Ecto neural progenitor cell (in vitro differentiated cells): Measurements from ENCODE around the gene CDKL4.
"Not testable (repeated sequence)": the region's sequence is repeated elsewhere in the genome, so short reads cannot be mapped to it uniquely, and the experiment has no call there.

Source experiments
- DNase-seq: peaks from one replicate; pipeline ENCODE4 v3.0.0-alpha.2; 2018; ENCODE audit warnings: low spot score

Gene CDKL4

DNA sequence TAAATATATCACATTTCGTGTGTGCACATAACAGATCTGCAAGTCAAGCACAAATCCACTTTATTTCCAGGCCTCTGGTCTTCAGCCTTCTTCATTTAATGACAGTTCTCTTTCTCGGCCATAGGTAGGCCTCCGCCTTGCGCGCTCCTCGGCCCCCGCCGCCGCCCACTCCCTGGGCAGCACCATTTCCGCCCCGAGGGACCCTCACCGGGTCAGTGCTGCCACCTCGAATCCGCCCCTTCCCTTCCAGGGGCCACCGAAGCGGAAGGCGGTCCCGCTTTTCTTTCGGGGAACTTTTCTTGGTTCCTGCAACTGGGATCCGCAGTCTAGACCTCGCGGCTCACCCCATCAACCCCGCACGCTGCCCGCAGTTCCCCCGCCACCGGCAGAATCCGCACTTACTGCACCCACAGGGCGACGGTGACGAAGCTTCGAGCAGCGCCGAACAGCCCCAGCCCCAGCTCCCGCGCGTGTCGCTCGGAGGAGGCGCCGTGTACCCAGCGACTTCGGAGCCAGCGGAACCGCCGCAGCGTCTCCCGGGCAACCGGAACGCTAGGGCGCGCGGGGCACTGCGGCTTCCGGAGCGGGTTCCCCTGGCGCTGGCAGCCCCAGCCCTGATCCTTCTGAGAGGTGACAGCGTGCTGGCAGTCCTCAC, at the start of gene CDKL4:
TSS of gene CDKL4 (minus strand) at position 502 of the 655 bp plus-strand sequence.
- no peak for DNase-seq

DNA sequence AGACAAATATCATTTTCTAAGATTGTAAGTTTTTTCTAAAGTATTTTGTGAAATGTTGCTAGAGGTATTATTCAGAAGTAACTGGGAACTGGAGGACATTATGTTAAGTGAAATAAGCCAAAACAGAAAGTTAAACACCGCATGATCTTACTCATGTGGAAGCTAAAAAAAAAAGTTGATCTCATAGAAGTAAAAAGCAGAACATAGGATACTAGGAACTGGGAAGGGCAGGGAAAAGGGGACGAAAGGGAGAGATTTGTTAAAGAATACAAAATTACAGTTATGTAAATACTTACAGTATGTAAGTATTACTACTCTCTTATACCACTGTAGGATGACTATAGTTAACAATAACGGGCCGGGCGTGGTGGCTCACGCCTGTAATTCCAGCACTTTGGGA, 46.7 kb upstream of the CDKL4 start:
- no peak for DNase-seq

DNA sequence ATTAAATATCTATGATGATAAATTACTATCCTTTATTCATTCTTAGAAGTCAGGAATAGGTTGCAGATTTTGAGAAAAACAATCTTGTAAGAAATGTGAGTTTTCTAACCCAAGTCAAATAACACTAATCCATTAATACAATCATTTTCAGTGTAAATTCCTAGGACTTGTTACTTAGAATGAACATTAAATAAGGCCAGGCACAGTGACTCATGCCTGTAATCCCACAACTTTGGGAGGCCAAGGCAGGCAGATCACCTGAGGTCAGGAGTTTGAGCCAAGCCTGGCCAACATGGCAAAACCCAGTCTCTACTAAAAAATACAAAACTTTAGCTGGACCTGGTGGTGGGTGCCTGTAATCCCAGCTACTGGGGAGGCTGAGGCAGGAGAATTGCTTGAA, 45.8 kb upstream of the CDKL4 start:
- no peak for DNase-seq

GRCh38 chr2:39283561-39283960, 39.8 kb upstream of the CDKL4 start:
- DNase-seq, result no peak

DNA sequence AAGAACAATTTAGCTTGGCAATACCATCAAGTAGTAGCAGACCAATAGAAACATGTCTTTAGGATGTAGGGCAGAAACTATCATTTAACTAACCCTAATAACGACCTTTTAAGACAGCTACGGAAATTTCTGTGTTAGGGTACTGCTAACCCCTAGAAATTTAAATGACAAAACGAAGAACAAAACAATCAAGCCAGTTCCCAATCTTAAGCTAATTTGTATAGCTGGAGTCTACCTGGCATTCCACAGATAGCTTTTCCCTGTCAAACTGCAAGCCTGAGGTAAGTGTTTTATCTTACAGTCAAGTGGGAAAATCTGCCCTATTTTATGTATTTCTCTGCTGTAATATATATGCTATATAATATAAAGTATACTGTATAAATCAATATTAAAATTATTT, 37.6 kb upstream of the CDKL4 start:
- no peak for DNase-seq

- no peak for DNase-seq
Measured at GRCh38 chr2:39275016-39275415, 31.2 kb upstream of the CDKL4 start.

DNA sequence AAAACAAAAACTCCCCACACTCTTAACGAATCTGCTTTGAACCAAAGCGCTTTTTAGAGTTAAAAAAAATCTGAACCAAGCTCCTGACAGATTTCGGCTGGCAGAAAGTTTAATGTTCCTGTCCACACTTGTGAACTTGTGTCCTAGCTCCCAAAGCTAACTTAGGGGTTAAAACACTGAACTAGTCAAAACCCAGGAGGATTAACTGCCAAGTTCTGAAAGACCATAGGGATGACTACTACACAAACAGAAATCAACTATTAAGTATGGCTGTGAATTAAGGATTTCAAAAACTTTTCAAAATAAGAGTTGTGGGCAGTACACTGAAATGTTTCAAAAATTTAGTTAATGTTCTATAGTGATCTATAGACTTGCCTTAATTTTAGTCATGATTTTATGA, 26.2 kb upstream of the CDKL4 start:
- DNase-seq, result no peak

- no peak for DNase-seq
Measured at GRCh38 chr2:39266916-39267434, 23.2 kb upstream of the CDKL4 start.

- DNase-seq, result no peak
Measured at GRCh38 chr2:39266139-39266805, 22.5 kb upstream of the CDKL4 start.

DNA sequence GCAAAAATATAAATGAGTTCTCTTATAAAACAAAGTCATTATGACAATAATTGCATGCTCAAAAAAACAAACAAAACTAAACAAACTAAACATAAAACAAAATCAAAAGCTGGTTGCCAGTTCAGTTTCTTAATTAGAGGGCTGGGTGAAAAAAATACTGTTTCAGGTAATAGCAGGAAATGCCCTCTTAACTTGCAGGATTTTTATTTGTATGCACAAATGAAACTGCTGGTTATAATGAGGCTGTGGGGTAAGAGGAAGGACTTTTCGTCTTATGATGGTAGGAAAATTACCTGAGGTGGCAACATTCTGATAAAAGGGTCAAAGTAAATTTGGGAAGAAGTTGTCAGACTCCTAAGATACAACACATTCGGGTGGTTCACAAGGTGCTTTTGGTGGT, 21.5 kb upstream of the CDKL4 start:
- DNase-seq, result no peak

- no peak for DNase-seq
Measured at GRCh38 chr2:39264733-39265132, 21.0 kb upstream of the CDKL4 start.

GRCh38 chr2:39260087-39260486, 16.3 kb upstream of the CDKL4 start:
- DNase-seq, result no peak

DNA sequence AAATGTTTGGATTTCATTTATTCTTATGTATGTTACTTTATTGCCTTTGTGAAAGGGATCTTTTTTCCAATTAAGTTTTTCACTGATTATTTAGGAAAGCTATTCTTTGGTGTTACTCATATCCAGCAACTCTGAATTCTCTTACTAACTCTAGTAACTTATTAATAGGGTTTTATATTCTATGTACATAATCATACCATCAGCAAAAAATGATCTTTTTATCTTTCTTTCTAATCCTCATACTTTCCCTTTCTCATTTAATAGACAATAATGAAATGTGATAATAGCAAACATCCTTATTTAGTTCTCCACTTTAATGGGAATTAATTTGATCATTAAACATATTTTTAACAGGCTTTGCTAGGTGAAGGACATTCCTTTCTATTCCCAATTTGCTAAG, 12.3 kb upstream of the CDKL4 start:
- DNase-seq, result no peak

DNA sequence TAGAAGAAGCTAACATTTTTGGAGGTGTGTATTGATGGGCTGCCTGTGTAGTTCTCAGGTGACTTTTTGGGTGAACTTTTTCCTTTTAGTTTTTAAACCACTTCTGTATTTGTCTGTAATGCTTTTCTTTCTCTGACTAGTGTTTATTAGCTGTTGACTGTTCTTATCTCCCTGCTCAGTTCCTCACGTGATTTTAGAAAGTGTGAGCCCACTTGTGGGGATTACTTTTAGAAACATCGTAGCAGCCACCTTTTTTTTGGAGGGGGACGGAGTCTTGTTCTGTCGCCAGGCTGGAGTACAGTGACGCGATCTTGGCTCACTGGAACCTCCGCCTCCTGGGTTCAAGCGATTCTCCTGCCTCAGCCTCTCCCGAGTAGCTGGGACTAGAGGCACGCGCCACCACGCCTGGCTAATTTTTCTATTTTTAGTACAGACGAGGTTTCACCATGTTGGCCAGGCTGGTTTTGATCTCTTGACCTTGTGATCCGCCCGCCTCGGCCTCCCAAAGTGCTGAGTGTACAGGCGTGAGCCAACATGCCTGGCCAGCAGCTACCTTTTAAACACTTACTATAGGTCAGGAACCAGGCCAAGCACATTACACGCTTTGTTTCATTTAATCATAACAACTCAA, 9.2 kb upstream of the CDKL4 start:
- DNase-seq, result no peak

DNA sequence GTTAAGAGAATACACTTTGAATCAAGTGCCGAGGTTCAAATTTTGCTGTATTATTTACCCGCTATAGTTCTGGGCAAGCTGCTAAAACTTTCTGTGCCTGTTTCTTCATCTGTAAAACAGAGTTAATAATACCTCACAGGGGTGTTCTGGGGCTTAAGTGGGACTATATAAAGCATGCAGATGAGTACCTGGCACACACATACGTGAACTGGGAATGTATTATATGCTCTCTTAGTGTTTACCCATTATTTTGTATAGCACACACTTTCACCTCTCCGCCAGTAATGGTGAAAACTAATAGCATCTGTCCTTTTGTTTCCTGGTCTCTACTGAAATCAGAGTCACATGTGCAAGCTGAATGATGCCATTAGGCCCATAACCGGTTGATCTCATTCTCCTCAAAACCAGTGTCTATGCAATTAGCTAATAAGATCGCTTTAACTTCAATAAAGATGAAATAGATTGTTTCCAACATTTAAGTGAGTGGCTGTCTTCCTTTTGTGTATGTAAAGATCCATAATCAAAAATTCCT, 3.8 kb upstream of the CDKL4 start:
- no peak for DNase-seq

DNA sequence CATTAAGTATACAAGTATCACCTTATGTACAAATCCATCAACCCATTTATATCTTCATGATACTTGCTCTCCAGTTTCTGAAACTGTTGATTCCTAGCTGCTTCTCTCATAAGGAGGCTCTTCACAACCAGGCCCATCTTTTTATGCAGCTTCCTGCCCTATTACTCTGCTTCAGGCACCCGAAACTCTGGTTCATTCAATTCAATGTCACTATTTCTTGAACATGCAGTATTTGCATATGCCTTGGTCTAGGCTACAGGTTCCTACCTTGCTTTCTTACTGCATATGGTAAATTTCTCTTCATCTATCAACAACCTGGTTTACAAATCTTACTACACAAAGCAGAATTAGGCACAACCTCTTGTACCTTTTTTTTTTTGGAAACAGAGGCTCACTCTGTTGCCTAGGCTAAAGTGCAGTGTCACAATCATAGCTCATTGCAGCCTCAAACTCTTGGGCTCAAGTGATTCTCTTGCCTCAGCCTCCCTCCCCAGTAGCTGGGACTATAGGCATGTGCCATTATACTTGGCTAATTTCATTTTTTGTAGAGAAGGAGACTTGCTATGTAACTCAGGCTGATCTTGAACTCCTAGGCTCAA, 2.7 kb upstream of the CDKL4 start:
- no peak for DNase-seq

- DNase-seq, result not testable (repeated sequence)
Measured at GRCh38 chr2:39244963-39245625, 1.3 kb upstream of the CDKL4 start.

DNA sequence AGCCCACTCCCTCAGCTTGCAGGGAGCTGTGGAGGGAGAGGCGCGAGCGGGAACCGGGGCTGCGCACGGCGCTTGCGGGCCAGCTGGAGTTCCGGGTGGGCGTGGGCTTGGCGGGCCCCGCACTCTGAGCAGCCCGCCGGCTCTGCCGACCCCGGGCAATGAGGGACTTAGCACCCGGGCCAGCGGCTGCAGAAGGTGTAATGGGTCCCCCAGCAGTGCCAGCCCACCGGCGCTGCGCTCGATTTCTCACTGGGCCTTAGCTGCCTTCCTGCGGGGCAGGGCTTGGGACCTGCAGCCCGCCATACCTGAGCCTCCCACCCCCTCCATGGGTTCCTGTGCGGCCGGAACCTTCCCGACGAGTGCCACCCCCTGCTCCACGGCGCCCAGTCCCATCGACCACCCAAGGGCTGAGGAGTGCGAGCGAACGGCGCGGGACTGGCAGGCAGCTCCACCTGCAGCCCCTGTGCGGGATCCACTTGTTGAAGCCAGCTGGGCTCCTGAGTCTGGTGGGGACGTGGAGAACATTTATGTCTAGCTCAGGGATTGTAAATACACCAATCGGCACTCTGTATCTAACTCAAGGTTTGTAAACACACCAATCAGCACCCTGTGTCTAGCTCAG, 582 bp upstream of the CDKL4 start:
- DNase-seq, result not testable (repeated sequence)

- no peak for DNase-seq
Measured at GRCh38 chr2:39241588-39241987, 2.2 kb downstream of the CDKL4 start.

DNA sequence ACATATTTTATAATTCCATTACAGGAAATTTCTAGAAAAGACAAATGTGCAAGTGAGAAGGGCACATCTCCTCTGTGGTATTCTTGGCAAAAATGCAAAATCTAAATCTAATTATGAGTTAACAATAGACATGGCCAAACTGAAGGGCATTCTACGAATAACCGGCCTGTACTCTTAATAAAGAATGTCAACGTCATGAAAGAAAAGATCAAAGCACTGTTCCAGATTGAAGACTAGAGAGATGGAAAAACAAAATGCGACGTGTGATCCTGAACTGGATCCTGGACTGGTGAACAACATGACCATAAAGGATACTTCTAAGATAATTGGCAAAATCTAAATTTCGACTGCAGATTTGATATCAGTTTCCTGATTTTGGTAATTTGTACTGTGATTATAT, 3.0 kb downstream of the CDKL4 start:
- DNase-seq, result no peak

GRCh38 chr2:39234754-39235153, 9.0 kb downstream of the CDKL4 start:
- no peak for DNase-seq

- DNase-seq, result no peak
Measured at GRCh38 chr2:39232141-39232540, 11.6 kb downstream of the CDKL4 start.
